ENCODE measurements around the gene MLPH. TPM values are rescaled to one million over a fixed set of nuclear protein-coding genes. Genes with fewer than 3 reads are reported as not detected.
"Not testable (repeated sequence)": the region's sequence is repeated elsewhere in the genome, so short reads cannot be mapped to it uniquely, and the experiment has no call there.

The MLPH gene
- total RNA-seq, 3 donors from 2014 or later, result 0.38 to 0.48 (median 0.47) TPM

GRCh38 chr2:237581751-237582746 lies 95.0 kb downstream of the MLPH start:
- Mint-ChIP-seq H3K36me3 (ENCODE audit: insufficient read depth) (no peaks in the 10 kb centered on the region), H3K9me3 (no peaks in the 10 kb centered on the region), H3K27me3 (ENCODE audit: low read depth) (no peaks in the 10 kb centered on the region), H3K4me1 (ENCODE audit: low read depth) (peaks cover 3% of the 10 kb centered on the region), H3K4me3 (no peak overlapping the region)
- ATAC-seq (peak; percentile 89 to 93), DNase-seq (peak; percentile 31)

- DNase-seq (no peak), ATAC-seq (no peak)
- Mint-ChIP-seq H3K4me1 (ENCODE audit: low read depth) (peaks cover 3% of the 10 kb centered on the region), H3K4me3 (no peak overlapping the region), H3K27me3 (ENCODE audit: low read depth) (no peaks in the 10 kb centered on the region), H3K9me3 (no peaks in the 10 kb centered on the region), H3K36me3 (ENCODE audit: insufficient read depth) (no peaks in the 10 kb centered on the region)
These were observed 96.6 kb downstream of the MLPH start for GRCh38 chr2:237583385-237584295.

DNA sequence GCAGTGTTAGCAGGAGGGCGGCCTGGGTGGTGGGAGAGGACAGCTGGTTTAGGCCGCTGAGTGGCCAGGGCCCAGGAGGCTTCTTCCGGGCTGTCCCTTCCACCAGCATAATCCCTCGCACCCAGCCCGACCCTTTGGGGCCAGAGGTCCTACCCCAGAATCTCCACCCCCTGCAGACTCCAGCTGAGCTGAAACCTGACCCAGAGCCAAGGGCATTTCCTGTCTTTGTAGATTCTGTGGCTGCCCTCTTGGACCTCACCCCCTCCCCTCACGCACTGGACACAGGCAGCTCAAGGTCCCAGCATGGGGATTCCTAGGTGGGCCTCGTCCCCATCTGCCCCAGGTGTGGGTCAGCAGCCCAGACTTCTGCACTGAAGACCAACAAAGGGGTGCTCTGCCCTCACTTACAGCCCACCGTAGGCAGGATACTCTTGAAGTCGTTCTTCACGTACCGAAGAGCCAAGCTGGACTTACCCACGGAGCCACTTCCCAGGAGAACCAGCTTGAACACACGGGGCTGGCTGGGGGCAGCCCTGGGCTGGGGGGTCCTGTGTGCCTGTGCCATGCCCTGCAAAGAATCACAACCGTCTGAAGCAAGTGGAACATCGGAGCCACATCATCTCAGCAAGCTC lies 98.7 kb downstream of the MLPH start:
- no peak for DNase-seq
- peaks cover 3% of the 10 kb centered on the region for H3K4me1 Mint-ChIP-seq (ENCODE audit: low read depth)
- no peaks in the 10 kb centered on the region for H3K36me3 Mint-ChIP-seq (ENCODE audit: insufficient read depth)
- no peaks in the 10 kb centered on the region for H3K9me3 Mint-ChIP-seq
- H3K27me3 Mint-ChIP-seq (ENCODE audit: low read depth), result peaks cover 2% of the 10 kb centered on the region
- ATAC-seq, result no peak
- H3K4me3 Mint-ChIP-seq, result no peak overlapping the region

DNA sequence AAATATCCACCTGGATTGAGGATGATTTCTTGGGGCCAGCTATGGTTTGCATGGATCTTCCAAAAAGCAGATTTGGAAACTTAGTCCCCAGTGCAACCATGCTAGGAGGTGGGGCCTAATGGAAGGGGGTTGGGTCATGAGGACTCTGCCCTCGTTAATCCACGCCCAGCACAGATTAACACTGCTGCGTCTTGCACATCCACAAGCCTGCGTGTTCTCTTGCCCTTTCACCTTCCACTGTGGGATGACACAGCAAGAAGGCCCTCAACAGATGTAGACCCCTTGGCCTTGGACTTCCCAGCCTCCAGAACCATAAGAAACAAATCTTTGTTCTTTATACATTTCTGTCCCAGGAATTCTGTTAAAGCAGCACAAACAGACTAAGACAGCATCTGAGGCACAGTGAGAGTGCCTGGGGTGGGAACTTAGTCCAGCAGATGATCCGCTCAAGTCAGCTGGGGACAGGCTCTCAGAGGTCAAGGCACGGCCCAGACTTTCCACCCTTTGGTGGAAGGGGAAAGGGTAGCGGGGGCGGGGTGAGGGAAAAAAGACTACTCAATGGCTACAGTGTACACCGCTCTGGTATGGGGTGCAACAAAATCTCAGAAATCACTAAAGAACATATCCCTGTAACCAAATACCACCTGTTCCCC lies 101.1 kb downstream of the MLPH start:
- Mint-ChIP-seq H3K4me1 (ENCODE audit: low read depth) (peaks cover 10% of the 10 kb centered on the region), H3K9me3 (no peaks in the 10 kb centered on the region), H3K36me3 (ENCODE audit: insufficient read depth) (no peaks in the 10 kb centered on the region), H3K4me3 (no peak overlapping the region), H3K27me3 (ENCODE audit: low read depth) (peaks cover 2% of the 10 kb centered on the region)
- DNase-seq (no peak), ATAC-seq (no peak)

GRCh38 chr2:237590272-237591140 lies 103.5 kb downstream of the MLPH start, which contains the start of gene RAB17:
Gene RAB17, minus strand, starts transcription at chr2:237590734. Its CDS starts 4,580 bp downstream, at chr2:237586154.
- Mint-ChIP-seq H3K4me1 (ENCODE audit: low read depth) (peaks cover 10% of the 10 kb centered on the region), H3K36me3 (ENCODE audit: insufficient read depth) (no peaks in the 10 kb centered on the region), H3K27me3 (ENCODE audit: low read depth) (peaks cover 2% of the 10 kb centered on the region), H3K4me3 (no peak within 1 kb of the TSS), H3K9me3 (no peaks in the 10 kb centered on the region)
- DNase-seq (no peak), ATAC-seq (no peak)

DNA sequence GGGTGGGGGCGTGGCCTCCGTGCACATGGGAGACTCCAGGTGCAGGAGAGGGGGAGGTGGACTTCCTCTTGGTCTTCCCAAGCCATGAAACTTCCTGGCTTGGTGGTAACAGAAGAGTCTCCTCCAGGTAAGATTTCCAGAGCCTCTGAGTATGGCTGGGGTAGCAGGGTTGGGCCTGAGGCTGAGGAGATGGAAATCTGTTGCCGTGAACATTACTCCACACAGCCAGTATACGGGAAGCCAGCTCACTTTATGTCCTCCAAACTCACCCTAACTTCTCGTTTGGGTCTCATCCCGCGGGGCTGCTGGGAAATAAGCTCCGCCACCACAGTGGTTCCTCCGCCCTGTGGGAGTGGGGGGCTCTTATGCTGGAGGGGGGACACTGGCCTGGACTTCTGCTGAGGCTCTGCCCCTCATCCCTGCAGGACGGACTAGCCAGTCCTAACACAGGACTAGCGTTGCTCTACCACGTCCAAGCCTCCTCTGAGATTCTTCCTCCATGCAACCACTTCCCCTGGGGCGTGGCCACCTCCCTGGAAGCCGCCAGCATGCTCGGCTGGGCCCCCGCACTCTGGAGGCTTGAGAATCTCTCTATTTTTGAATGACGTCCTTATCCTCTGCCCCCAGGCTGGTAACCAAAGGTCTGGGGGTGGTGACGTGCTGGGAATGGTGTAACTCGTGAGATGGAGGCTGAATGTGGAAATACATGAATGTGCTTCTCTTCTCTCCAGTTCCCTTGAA lies 104.3 kb downstream of the MLPH start:
- H3K4me1 Mint-ChIP-seq (ENCODE audit: low read depth), result peaks cover 10% of the 10 kb centered on the region
- ATAC-seq, result no peak
- H3K9me3 Mint-ChIP-seq, result no peaks in the 10 kb centered on the region
- peaks cover 2% of the 10 kb centered on the region for H3K27me3 Mint-ChIP-seq (ENCODE audit: low read depth)
- no peak overlapping the region for H3K4me3 Mint-ChIP-seq
- H3K36me3 Mint-ChIP-seq (ENCODE audit: insufficient read depth), result no peaks in the 10 kb centered on the region
- DNase-seq, result no peak

- H3K27me3 Mint-ChIP-seq (ENCODE audit: low read depth), result peaks cover 2% of the 10 kb centered on the region
- DNase-seq, result no peak
These were observed 105.5 kb downstream of the MLPH start for GRCh38 chr2:237592425-237592980.

DNA sequence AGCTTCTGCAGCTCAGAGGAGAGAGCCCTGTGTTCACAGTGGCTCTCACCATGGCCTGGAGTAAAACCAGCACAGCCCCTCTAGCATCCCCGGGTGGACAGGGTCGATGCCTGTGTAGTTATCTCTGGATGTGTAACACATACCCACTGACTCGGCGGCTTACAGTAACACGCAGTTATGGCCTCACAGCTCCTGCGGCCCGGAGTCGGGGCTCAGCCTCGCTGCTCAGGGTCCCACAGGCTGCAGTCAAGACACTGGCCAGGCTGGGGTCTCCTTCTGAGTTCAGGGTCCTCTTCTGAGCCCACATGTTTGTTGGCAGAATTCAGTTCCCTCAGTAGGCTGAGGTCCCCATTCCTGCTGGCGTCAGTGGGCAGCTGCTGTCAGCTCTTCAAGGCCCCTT lies 106.0 kb downstream of the MLPH start:
- Mint-ChIP-seq H3K4me3 (no peak overlapping the region), H3K36me3 (ENCODE audit: insufficient read depth) (no peaks in the 10 kb centered on the region), H3K9me3 (no peaks in the 10 kb centered on the region)

More at GRCh38 chr2:237592425-237592980, 105.5 kb downstream of the MLPH start:
- no peaks in the 10 kb centered on the region for H3K36me3 Mint-ChIP-seq (ENCODE audit: insufficient read depth)
- no peaks in the 10 kb centered on the region for H3K9me3 Mint-ChIP-seq
- H3K4me1 Mint-ChIP-seq (ENCODE audit: low read depth), result peaks cover 10% of the 10 kb centered on the region
- no peak for ATAC-seq
- H3K4me3 Mint-ChIP-seq, result no peak overlapping the region

GRCh38 chr2:237593596-237594320 lies 106.7 kb downstream of the MLPH start:
- Mint-ChIP-seq H3K36me3 (ENCODE audit: insufficient read depth) (no peaks in the 10 kb centered on the region), H3K4me3 (no peak overlapping the region), H3K4me1 (ENCODE audit: low read depth) (peaks cover 10% of the 10 kb centered on the region), H3K9me3 (no peaks in the 10 kb centered on the region), H3K27me3 (ENCODE audit: low read depth) (peaks cover 2% of the 10 kb centered on the region)
- no peak for ATAC-seq
- no peak for DNase-seq

More for the DNA sequence above, 106.0 kb downstream of the MLPH start:
- ATAC-seq (no peak), DNase-seq (no peak)
- Mint-ChIP-seq H3K27me3 (ENCODE audit: low read depth) (peaks cover 2% of the 10 kb centered on the region), H3K4me1 (ENCODE audit: low read depth) (peaks cover 10% of the 10 kb centered on the region)

GRCh38 chr2:237594514-237594871 lies 107.4 kb downstream of the MLPH start:
- Mint-ChIP-seq H3K9me3 (no peaks in the 10 kb centered on the region), H3K4me1 (ENCODE audit: low read depth) (peaks cover 10% of the 10 kb centered on the region), H3K36me3 (ENCODE audit: insufficient read depth) (no peaks in the 10 kb centered on the region), H3K4me3 (no peak overlapping the region), H3K27me3 (ENCODE audit: low read depth) (peaks cover 2% of the 10 kb centered on the region)
- ATAC-seq (no peak), DNase-seq (no peak)

- not testable (repeated sequence) for ATAC-seq; H3K27me3 Mint-ChIP-seq (ENCODE audit: low read depth); H3K4me1 Mint-ChIP-seq (ENCODE audit: low read depth); H3K4me3 Mint-ChIP-seq; H3K36me3 Mint-ChIP-seq (ENCODE audit: insufficient read depth); DNase-seq; H3K9me3 Mint-ChIP-seq
These were observed 108.9 kb downstream of the MLPH start for GRCh38 chr2:237595829-237596519.
